ENCODE results near the gene ATP1B3. TPM values are rescaled to one million over a fixed set of nuclear protein-coding genes. Genes with fewer than 3 reads are reported as not detected.

ATP1B3 gene
- polyA plus RNA-seq, 1 donor from 2014 or later = 131 TPM

- Histone ChIP-seq H3F3A (ENCODE audit: insufficient read depth, low read length, poor library complexity, severe bottlenecking) (no peaks in the 10 kb centered on the region), H3K9me2 (ENCODE audit: insufficient read depth, low read length) (no peaks in the 10 kb centered on the region), H4K20me1 (ENCODE audit: insufficient read depth) (no peaks in the 10 kb centered on the region), H3K36me3 (ENCODE audit: insufficient read depth, low read length) (peaks cover 8% of the 10 kb centered on the region), H3K9ac (ENCODE audit: low read length) (no peak overlapping the region), H3K4me3 (ENCODE audit: low read length) (no peak overlapping the region), H3K27me3 (ENCODE audit: insufficient read depth, low read depth, low read length) (no peaks in the 10 kb centered on the region), H3K9me3 (ENCODE audit: low read length) (no peaks in the 10 kb centered on the region), H2AFZ (ENCODE audit: low read depth, low read length) (no peak overlapping the region), H3K79me2 (replicated peaks; ENCODE audit: insufficient read depth, low read length) (no peaks in the 10 kb centered on the region), H3K27ac (ENCODE audit: low read length) (no peak overlapping the region), H3K4me2 (ENCODE audit: low read length) (no peak overlapping the region)
- no peak for TF ChIP-seq CTCF (IDR thresholded peaks at IDR 0.05; ENCODE audit: poor library complexity, severe bottlenecking)
- no peak for TF ChIP-seq SMC3 (conservative IDR thresholded peaks at IDR 0.05; ENCODE audit: poor library complexity)
- TF ChIP-seq EP300 (conservative IDR thresholded peaks at IDR 0.05; ENCODE audit: poor library complexity, severe bottlenecking) = no peak
- no peak for TF ChIP-seq REST (IDR thresholded peaks at IDR 0.05; ENCODE audit: borderline replicate concordance)
Measured at GRCh38 chr3:141914311-141914710, 37.9 kb downstream of the ATP1B3 start.

- Histone ChIP-seq H3K79me2 (replicated peaks; ENCODE audit: insufficient read depth, low read length) (no peaks in the 10 kb centered on the region), H3F3A (ENCODE audit: insufficient read depth, low read length, poor library complexity, severe bottlenecking) (no peaks in the 10 kb centered on the region), H4K20me1 (ENCODE audit: insufficient read depth) (no peaks in the 10 kb centered on the region), H3K9ac (ENCODE audit: low read length) (no peak overlapping the region), H3K27ac (ENCODE audit: low read length) (no peak overlapping the region), H3K9me2 (ENCODE audit: insufficient read depth, low read length) (no peaks in the 10 kb centered on the region), H3K4me3 (ENCODE audit: low read length) (no peak overlapping the region), H3K4me2 (ENCODE audit: low read length) (no peak overlapping the region), H3K27me3 (ENCODE audit: insufficient read depth, low read depth, low read length) (no peaks in the 10 kb centered on the region), H3K36me3 (ENCODE audit: insufficient read depth, low read length) (peaks cover 5% of the 10 kb centered on the region), H3K9me3 (ENCODE audit: low read length) (no peaks in the 10 kb centered on the region), H2AFZ (ENCODE audit: low read depth, low read length) (no peak overlapping the region)
- TF ChIP-seq MXI1 (conservative IDR thresholded peaks at IDR 0.05; ENCODE audit: poor library complexity, severe bottlenecking) = no peak
- no peak for TF ChIP-seq EZH2 (IDR thresholded peaks at IDR 0.05; ENCODE audit: borderline replicate concordance, insufficient read depth, low read length, poor library complexity, severe bottlenecking)
- no peak for TF ChIP-seq SMC3 (conservative IDR thresholded peaks at IDR 0.05; ENCODE audit: poor library complexity)
- TF ChIP-seq POLR2AphosphoS5 (IDR thresholded peaks at IDR 0.05) = no peak
- no peak for TF ChIP-seq RAD21 (conservative IDR thresholded peaks at IDR 0.05)
- TF ChIP-seq CTCF (IDR thresholded peaks at IDR 0.05; ENCODE audit: poor library complexity, severe bottlenecking) = no peak
- TF ChIP-seq TAF1 (IDR thresholded peaks at IDR 0.05; ENCODE audit: low read depth) = no peak
Measured at GRCh38 chr3:141915016-141915415, 38.6 kb downstream of the ATP1B3 start.

Data from neural cell (in vitro differentiated cells).